ENCODE measurements around the gene ZNF140. TPM values are rescaled to one million over a fixed set of nuclear protein-coding genes. Genes with fewer than 3 reads are reported as not detected.

ZNF140 gene
- total and polyA plus RNA-seq, 2 of the 13 experiments (the other 11 are each of a cell fraction or from before 2014, with no cell fraction given) = 8.7 to 13.5 TPM

- TF ChIP-seq REL (CRISPR knock-in tag; conservative IDR thresholded peaks at IDR 0.05) (peak; percentile 91; the same call in 1 of the 2 replicates), ZNF343 (CRISPR knock-in tag; IDR thresholded peaks at IDR 0.05) (peak; percentile 84; the same call in 1 of the 2 replicates), ZBTB42 (CRISPR knock-in tag; IDR thresholded peaks at IDR 0.05) (no peak), ZNF850 (CRISPR knock-in tag; conservative IDR thresholded peaks at IDR 0.05) (no peak), ZNF557 (CRISPR knock-in tag; IDR thresholded peaks at IDR 0.05) (no peak; the same call in 1 of the 2 replicates), ZNF576 (CRISPR knock-in tag; IDR thresholded peaks at IDR 0.05) (no peak), ZBTB8A (CRISPR knock-in tag; IDR thresholded peaks at IDR 0.05; ENCODE audit: borderline replicate concordance, low read depth) (no peak), SNAPC5 (CRISPR knock-in tag; IDR thresholded peaks at IDR 0.05; ENCODE audit: borderline replicate concordance) (no peak), MYPOP (CRISPR knock-in tag; IDR thresholded peaks at IDR 0.05) (peak; percentile 86), ZNF704 (CRISPR knock-in tag; IDR thresholded peaks at IDR 0.05; ENCODE audit: borderline replicate concordance) (peak; percentile 96; the same call in 1 of the 2 replicates), ZBTB49 (CRISPR knock-in tag; IDR thresholded peaks at IDR 0.05; ENCODE audit: borderline replicate concordance) (no peak), MZF1 (CRISPR knock-in tag; IDR thresholded peaks at IDR 0.05; ENCODE audit: borderline replicate concordance) (no peak), TEAD2 (CRISPR knock-in tag; IDR thresholded peaks at IDR 0.05) (peak; percentile 95; the same call in 1 of the 2 replicates), ZNF563 (CRISPR knock-in tag; IDR thresholded peaks at IDR 0.05) (peak; percentile 97; the same call in 1 of the 2 replicates), SKIL (CRISPR knock-in tag; IDR thresholded peaks at IDR 0.05; ENCODE audit: borderline replicate concordance) (peak; percentile 68), FOXK1 (CRISPR knock-in tag; IDR thresholded peaks at IDR 0.05; ENCODE audit: borderline replicate concordance, low read depth) (peak; percentile 51; the same call in 1 of the 2 replicates), E2F2 (CRISPR knock-in tag; IDR thresholded peaks at IDR 0.05; ENCODE audit: borderline replicate concordance) (peak; percentile 63; the same call in 1 of the 2 replicates), ZNF33A (CRISPR knock-in tag; IDR thresholded peaks at IDR 0.05; ENCODE audit: borderline replicate concordance) (no peak)
Measured at GRCh38 chr12:133037207-133038005, 43.3 kb upstream of the ZNF140 start, which contains the start of gene ZNF84 (continued).

All from HepG2 (cell line).